Measurements from ENCODE around the gene FAM187B. TPM values are rescaled to one million over a fixed set of nuclear protein-coding genes. Genes with fewer than 3 reads are reported as not detected.

FAM187B gene
- total and polyA plus RNA-seq, 2 experiments from 2014 or later = 0.23 TPM; not detected in 1

GRCh38 chr19:35176181-35176570 lies 52.4 kb downstream of the FAM187B start (continued):
- TF ChIP-seq, protein P1, sequence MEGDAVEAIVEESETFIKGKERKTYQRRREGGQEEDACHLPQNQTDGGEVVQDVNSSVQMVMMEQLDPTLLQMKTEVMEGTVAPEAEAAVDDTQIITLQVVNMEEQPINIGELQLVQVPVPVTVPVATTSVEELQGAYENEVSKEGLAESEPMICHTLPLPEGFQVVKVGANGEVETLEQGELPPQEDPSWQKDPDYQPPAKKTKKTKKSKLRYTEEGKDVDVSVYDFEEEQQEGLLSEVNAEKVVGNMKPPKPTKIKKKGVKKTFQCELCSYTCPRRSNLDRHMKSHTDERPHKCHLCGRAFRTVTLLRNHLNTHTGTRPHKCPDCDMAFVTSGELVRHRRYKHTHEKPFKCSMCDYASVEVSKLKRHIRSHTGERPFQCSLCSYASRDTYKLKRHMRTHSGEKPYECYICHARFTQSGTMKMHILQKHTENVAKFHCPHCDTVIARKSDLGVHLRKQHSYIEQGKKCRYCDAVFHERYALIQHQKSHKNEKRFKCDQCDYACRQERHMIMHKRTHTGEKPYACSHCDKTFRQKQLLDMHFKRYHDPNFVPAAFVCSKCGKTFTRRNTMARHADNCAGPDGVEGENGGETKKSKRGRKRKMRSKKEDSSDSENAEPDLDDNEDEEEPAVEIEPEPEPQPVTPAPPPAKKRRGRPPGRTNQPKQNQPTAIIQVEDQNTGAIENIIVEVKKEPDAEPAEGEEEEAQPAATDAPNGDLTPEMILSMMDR (conservative IDR thresholded peaks at IDR 0.05; ENCODE audit: low read depth in 2 of 2) = no peak
- TF ChIP-seq, protein P2, sequence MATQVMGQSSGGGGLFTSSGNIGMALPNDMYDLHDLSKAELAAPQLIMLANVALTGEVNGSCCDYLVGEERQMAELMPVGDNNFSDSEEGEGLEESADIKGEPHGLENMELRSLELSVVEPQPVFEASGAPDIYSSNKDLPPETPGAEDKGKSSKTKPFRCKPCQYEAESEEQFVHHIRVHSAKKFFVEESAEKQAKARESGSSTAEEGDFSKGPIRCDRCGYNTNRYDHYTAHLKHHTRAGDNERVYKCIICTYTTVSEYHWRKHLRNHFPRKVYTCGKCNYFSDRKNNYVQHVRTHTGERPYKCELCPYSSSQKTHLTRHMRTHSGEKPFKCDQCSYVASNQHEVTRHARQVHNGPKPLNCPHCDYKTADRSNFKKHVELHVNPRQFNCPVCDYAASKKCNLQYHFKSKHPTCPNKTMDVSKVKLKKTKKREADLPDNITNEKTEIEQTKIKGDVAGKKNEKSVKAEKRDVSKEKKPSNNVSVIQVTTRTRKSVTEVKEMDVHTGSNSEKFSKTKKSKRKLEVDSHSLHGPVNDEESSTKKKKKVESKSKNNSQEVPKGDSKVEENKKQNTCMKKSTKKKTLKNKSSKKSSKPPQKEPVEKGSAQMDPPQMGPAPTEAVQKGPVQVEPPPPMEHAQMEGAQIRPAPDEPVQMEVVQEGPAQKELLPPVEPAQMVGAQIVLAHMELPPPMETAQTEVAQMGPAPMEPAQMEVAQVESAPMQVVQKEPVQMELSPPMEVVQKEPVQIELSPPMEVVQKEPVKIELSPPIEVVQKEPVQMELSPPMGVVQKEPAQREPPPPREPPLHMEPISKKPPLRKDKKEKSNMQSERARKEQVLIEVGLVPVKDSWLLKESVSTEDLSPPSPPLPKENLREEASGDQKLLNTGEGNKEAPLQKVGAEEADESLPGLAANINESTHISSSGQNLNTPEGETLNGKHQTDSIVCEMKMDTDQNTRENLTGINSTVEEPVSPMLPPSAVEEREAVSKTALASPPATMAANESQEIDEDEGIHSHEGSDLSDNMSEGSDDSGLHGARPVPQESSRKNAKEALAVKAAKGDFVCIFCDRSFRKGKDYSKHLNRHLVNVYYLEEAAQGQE (IDR thresholded peaks at IDR 0.05; ENCODE audit: unreplicated experiment) = no peak

Other genes starting within 250 kb of the FAM187B start
- gene GRAMD1A, start 228.4 kb downstream of the FAM187B start, total RNA-seq (2014; rRNA removed; shearing (Covaris generic)) = 141 and 174 TPM in 2 replicates
- gene GRAMD1A, start 228.4 kb downstream of the FAM187B start, polyA plus RNA-seq (2016; fragmentation: Nextera tagmentation; extraction: Ambion mirVana) = 122 and 125 TPM in 2 replicates
- 3.4 and 4.8 TPM in 2 replicates for gene SCN1B, start 198.3 kb downstream of the FAM187B start, total RNA-seq (2014; rRNA removed; shearing (Covaris generic))
- gene SCN1B, start 198.3 kb downstream of the FAM187B start, polyA plus RNA-seq (2016; fragmentation: Nextera tagmentation; extraction: Ambion mirVana) = 1.7 and 1.8 TPM in 2 replicates
- gene HPN, start 187.0 kb downstream of the FAM187B start, total RNA-seq (2014; rRNA removed; shearing (Covaris generic)) = 16.2 and 17.4 TPM in 2 replicates
- gene HPN, start 187.0 kb downstream of the FAM187B start, polyA plus RNA-seq (2016; fragmentation: Nextera tagmentation; extraction: Ambion mirVana) = 14.0 and 14.6 TPM in 2 replicates
- not detected in 2 replicates for gene FXYD3, start 112.9 kb downstream of the FAM187B start, total RNA-seq (2014; rRNA removed; shearing (Covaris generic))
- 0.81 and 0.89 TPM in 2 replicates for gene FXYD3, start 112.9 kb downstream of the FAM187B start, polyA plus RNA-seq (2016; fragmentation: Nextera tagmentation; extraction: Ambion mirVana)
- 3.6 and 4.3 TPM in 2 replicates for gene LGI4, start 93.7 kb downstream of the FAM187B start, total RNA-seq (2014; rRNA removed; shearing (Covaris generic))
- 2.3 and 3.4 TPM in 2 replicates for gene LGI4, start 93.7 kb downstream of the FAM187B start, polyA plus RNA-seq (2016; fragmentation: Nextera tagmentation; extraction: Ambion mirVana)
- gene FXYD1, start 89.9 kb downstream of the FAM187B start, total RNA-seq (2014; rRNA removed; shearing (Covaris generic)) = 1.5 and 1.7 TPM in 2 replicates
- 26.8 and 31.3 TPM in 2 replicates for gene FXYD1, start 89.9 kb downstream of the FAM187B start, polyA plus RNA-seq (2016; fragmentation: Nextera tagmentation; extraction: Ambion mirVana)
- 9.6 and 15.9 TPM in 2 replicates for gene FXYD7, start 85.5 kb downstream of the FAM187B start, total RNA-seq (2014; rRNA removed; shearing (Covaris generic))
- gene FXYD7, start 85.5 kb downstream of the FAM187B start, polyA plus RNA-seq (2016; fragmentation: Nextera tagmentation; extraction: Ambion mirVana) = 43.7 and 44.0 TPM in 2 replicates
- gene FXYD5, start 74.0 kb downstream of the FAM187B start, total RNA-seq (2014; rRNA removed; shearing (Covaris generic)) = 97.7 and 98.9 TPM in 2 replicates
- 222 and 233 TPM in 2 replicates for gene FXYD5, start 74.0 kb downstream of the FAM187B start, polyA plus RNA-seq (2016; fragmentation: Nextera tagmentation; extraction: Ambion mirVana)
- gene LSR, start 20.3 kb upstream of the FAM187B start, total RNA-seq (2014; rRNA removed; shearing (Covaris generic)) = 195 and 212 TPM in 2 replicates
- 116 and 125 TPM in 2 replicates for gene LSR, start 20.3 kb upstream of the FAM187B start, polyA plus RNA-seq (2016; fragmentation: Nextera tagmentation; extraction: Ambion mirVana)
- 60.5 and 63.8 TPM in 2 replicates for gene USF2, start 40.2 kb upstream of the FAM187B start, total RNA-seq (2014; rRNA removed; shearing (Covaris generic))
- gene USF2, start 40.2 kb upstream of the FAM187B start, polyA plus RNA-seq (2016; fragmentation: Nextera tagmentation; extraction: Ambion mirVana) = 28.9 and 36.4 TPM in 2 replicates
- not detected in 2 replicates for gene HAMP, start 53.8 kb upstream of the FAM187B start, total RNA-seq (2014; rRNA removed; shearing (Covaris generic))
- 0.65 TPM in 1 of 2 replicates, not detected in the other for gene HAMP, start 53.8 kb upstream of the FAM187B start, polyA plus RNA-seq (2016; fragmentation: Nextera tagmentation; extraction: Ambion mirVana)
- gene MAG, start 63.4 kb upstream of the FAM187B start, total RNA-seq (2014; rRNA removed; shearing (Covaris generic)) = 1.3 and 1.8 TPM in 2 replicates
- 0.61 and 0.85 TPM in 2 replicates for gene MAG, start 63.4 kb upstream of the FAM187B start, polyA plus RNA-seq (2016; fragmentation: Nextera tagmentation; extraction: Ambion mirVana)
- 0.10 and 0.12 TPM in 2 replicates for gene CD22, start 100.4 kb upstream of the FAM187B start, total RNA-seq (2014; rRNA removed; shearing (Covaris generic))
- gene CD22, start 100.4 kb upstream of the FAM187B start, polyA plus RNA-seq (2016; fragmentation: Nextera tagmentation; extraction: Ambion mirVana) = 0.32 and 0.66 TPM in 2 replicates
- not detected in 2 replicates for gene FFAR1, start 119.2 kb upstream of the FAM187B start, total RNA-seq (2014; rRNA removed; shearing (Covaris generic))
- not detected in 2 replicates for gene FFAR1, start 119.2 kb upstream of the FAM187B start, polyA plus RNA-seq (2016; fragmentation: Nextera tagmentation; extraction: Ambion mirVana)
- gene FFAR3, start 129.7 kb upstream of the FAM187B start, total RNA-seq (2014; rRNA removed; shearing (Covaris generic)) = 0.35 TPM in 1 of 2 replicates, not detected in the other
- gene FFAR3, start 129.7 kb upstream of the FAM187B start, polyA plus RNA-seq (2016; fragmentation: Nextera tagmentation; extraction: Ambion mirVana) = not detected in 2 replicates
- not detected in 2 replicates for gene GPR42, start 142.3 kb upstream of the FAM187B start, total RNA-seq (2014; rRNA removed; shearing (Covaris generic))
- not detected in 2 replicates for gene GPR42, start 142.3 kb upstream of the FAM187B start, polyA plus RNA-seq (2016; fragmentation: Nextera tagmentation; extraction: Ambion mirVana)
- gene FFAR2, start 219.5 kb upstream of the FAM187B start, total RNA-seq (2014; rRNA removed; shearing (Covaris generic)) = not detected in 2 replicates
- gene FFAR2, start 219.5 kb upstream of the FAM187B start, polyA plus RNA-seq (2016; fragmentation: Nextera tagmentation; extraction: Ambion mirVana) = not detected in 2 replicates